Upper lobe of right lung (tissue), 1 donor: ENCODE data around the gene MIA2. TPM values are rescaled to one million over a fixed set of nuclear protein-coding genes. Genes with fewer than 3 reads are reported as not detected.

ENCODE experiments used
- ATAC-seq: fragments of 200-7000 bp; cut with Tn5 transposase; one replicate; pipeline ENCODE4 v1.9.1; 2020; ENCODE audit warnings: mild to moderate bottlenecking, moderate library complexity
- DNase-seq: peaks from one replicate; pipeline ENCODE4 v3.0.0-alpha.2; 2020
- H3K27ac ChIP-seq: fragments of 200-600 bp; one replicate; pipeline ENCODE4 v1.8.0; 2022
- H3K27me3 ChIP-seq: fragments of 200-600 bp; one replicate; pipeline ENCODE4 v1.8.0; 2022; ENCODE audit warnings: mild to moderate bottlenecking
- H3K36me3 ChIP-seq: fragments of 200-600 bp; one replicate; pipeline ENCODE4 v1.8.0; 2022
- H3K4me1 ChIP-seq: fragments of 200-600 bp; one replicate; pipeline ENCODE4 v1.8.0; 2022
- H3K4me3 ChIP-seq: fragments of 200-600 bp; one replicate; pipeline ENCODE4 v1.8.0; 2022; ENCODE audit warnings: mild to moderate bottlenecking
- H3K9me3 ChIP-seq: fragments of 200-600 bp; one replicate; pipeline ENCODE4 v1.8.0; 2022
- intact Hi-C: fragments of 100-400 bp; cut with DNase I; formaldehyde crosslinking; loops from one replicate; pipeline ENCODE4 v1.11.0; 2022
- total RNA-seq: library from RNA; stranded (reverse); fragmentation: NEBNext Ultra II Directional; extraction: Animal tissue kit (Norgen Biotek cat#: 25700); gene quantifications from one replicate; pipeline ENCODE4 v1.2.1, GENCODE V29; 2021
- TF ChIP-seq, protein P1 (sequence below): fragments of 200-600 bp; IDR thresholded peaks from one replicate; pipeline ENCODE4 v1.8.0; 2022; ENCODE audit warnings: antibody characterized with exemption
- donor health status: DM: no; HTN: yes; CAD: no; lungs with severe emphysema.

MIA2 gene
- total RNA-seq, 1 donor from 2014 or later: 33.8 TPM

DNA sequence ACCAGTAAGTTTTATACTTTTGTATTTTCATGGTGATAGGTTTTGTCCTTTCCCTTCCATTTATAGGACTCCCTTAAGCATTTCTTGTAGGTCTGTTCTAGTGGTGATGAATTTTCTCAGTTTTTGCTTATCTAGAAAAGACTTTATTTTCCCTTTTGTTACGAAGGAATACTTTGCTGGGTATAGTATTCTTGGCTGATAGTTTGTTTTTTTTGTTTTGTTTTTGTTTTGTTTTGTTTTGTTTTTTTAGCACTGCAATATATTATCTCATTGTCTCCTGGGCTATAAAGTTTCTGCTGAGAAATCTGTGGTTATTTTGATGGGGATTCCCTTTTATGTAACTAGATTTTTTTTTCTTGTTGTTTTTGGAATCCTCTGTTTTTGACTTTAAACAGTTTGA is 130.8 kb downstream of the MIA2 start:
- intact Hi-C loops: no loop called here
- TF ChIP-seq, protein P1, sequence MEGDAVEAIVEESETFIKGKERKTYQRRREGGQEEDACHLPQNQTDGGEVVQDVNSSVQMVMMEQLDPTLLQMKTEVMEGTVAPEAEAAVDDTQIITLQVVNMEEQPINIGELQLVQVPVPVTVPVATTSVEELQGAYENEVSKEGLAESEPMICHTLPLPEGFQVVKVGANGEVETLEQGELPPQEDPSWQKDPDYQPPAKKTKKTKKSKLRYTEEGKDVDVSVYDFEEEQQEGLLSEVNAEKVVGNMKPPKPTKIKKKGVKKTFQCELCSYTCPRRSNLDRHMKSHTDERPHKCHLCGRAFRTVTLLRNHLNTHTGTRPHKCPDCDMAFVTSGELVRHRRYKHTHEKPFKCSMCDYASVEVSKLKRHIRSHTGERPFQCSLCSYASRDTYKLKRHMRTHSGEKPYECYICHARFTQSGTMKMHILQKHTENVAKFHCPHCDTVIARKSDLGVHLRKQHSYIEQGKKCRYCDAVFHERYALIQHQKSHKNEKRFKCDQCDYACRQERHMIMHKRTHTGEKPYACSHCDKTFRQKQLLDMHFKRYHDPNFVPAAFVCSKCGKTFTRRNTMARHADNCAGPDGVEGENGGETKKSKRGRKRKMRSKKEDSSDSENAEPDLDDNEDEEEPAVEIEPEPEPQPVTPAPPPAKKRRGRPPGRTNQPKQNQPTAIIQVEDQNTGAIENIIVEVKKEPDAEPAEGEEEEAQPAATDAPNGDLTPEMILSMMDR: no peak
- no peak for ATAC-seq

DNA sequence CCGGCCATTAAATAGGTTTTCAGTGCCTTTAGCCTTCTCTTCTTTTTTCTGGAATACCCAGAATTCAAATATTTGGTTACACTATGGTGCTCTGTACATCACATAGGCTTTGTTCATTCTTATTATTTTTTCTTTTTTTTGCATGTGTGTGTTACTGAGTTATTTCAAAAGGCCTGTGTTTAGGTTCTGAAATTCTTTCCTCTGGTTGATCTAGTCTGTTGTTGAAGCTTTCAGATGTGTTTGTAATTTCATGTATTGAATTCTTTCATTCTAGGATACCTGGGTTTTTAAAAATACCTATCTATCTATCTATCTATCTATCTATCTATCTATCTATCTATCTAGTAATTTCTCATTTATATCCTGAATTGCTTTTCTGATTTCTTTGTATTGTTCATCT is 131.6 kb downstream of the MIA2 start:
- Histone ChIP-seq H3K27me3 (no peaks in the 10 kb centered on the region), H3K36me3 (peaks cover 6% of the 10 kb centered on the region), H3K4me1 (no peaks in the 10 kb centered on the region), H3K4me3 (no peak overlapping the region), H3K9me3 (peaks cover 11% of the 10 kb centered on the region), H3K27ac (no peak overlapping the region)
- TF ChIP-seq, protein P1: no peak
- intact Hi-C loops: no loop called here
- no peak for ATAC-seq
- DNase-seq: no peak

More for the DNA sequence above, 130.8 kb downstream of the MIA2 start:
- DNase-seq: no peak
- H3K9me3 ChIP-seq: peaks cover 11% of the 10 kb centered on the region
- no peaks in the 10 kb centered on the region for H3K27me3 ChIP-seq
- no peak overlapping the region for H3K4me3 ChIP-seq
- H3K36me3 ChIP-seq: no peaks in the 10 kb centered on the region
- no peak overlapping the region for H3K27ac ChIP-seq
- no peaks in the 10 kb centered on the region for H3K4me1 ChIP-seq

DNA sequence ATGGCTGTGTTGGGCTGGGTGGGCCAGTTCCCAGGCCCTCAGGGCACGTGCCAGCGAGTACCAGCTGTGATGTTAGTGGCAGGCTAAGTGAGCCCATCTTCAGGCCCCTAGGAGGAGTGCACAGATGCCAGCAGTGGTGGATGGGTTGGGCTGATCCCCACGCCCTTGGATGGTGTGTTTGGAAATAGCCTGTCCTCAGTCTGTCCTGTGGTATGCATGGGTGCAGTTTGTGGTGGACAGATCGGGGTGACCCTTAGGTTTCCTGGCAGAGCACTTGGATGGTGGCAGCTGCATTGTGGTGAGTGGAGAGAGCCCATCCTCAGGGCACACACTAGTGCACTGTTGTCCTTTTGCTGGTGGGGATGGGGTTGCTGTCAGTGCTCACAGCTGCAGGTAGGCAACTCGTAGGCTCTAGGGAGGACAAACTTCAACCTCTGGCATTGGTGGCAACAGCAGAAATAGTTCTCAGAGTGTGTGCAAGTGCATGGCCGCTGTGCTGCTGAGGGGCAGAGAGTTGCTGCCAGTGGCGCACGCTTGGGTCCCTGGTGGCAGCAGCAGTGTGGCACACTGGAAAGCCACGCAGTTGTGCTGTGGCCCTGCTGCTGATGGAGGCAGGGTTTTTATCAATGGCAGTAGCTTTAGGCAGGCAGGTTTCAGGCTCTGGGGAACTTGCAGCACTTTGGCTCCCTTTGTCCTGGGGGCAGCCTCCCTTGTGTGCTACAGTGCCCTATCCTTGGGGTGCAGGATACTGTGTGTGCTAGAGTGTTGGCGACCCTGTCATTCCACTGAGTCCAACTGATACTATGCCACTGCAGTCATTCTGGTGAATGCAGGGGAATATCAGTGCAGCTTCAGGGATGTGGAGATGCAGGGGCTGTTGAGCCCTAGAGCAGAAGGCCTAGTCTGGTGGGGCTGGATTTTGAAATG is 133.0 kb downstream of the MIA2 start:
- no peak for DNase-seq
- H3K4me1 ChIP-seq: no peaks in the 10 kb centered on the region
- H3K36me3 ChIP-seq: peaks cover 9% of the 10 kb centered on the region
- H3K27me3 ChIP-seq: no peaks in the 10 kb centered on the region
- peak; percentile 16 for ATAC-seq
- no peak overlapping the region for H3K27ac ChIP-seq
- peaks cover 11% of the 10 kb centered on the region for H3K9me3 ChIP-seq
- TF ChIP-seq, protein P1: no peak
- H3K4me3 ChIP-seq: no peak overlapping the region
- intact Hi-C loops: no loop called here

DNA sequence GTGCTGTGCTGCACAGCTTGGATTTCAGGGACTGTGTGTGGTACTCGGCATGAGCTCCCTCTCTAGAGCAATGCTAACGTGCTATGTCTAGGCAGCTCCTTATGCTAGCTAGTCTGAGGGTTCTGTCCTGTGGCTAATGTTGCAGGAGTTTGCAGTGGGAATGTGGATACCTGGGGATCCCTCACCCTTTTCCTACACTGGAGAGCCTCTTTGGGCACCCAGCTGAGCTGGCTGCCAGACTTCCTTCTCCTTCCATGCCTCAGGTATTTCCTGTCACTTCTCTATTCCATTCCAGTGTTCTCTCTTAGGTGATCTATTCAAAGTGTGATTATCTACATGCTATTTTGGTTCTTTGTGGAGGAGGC is 133.7 kb downstream of the MIA2 start:
- ATAC-seq: peak; percentile 20
- TF ChIP-seq, protein P1: no peak
- Histone ChIP-seq H3K4me1 (no peaks in the 10 kb centered on the region), H3K36me3 (peaks cover 9% of the 10 kb centered on the region), H3K4me3 (no peak overlapping the region), H3K9me3 (peaks cover 11% of the 10 kb centered on the region), H3K27me3 (no peaks in the 10 kb centered on the region), H3K27ac (no peak overlapping the region)
- no peak for DNase-seq
- intact Hi-C loops: no loop called here

DNA sequence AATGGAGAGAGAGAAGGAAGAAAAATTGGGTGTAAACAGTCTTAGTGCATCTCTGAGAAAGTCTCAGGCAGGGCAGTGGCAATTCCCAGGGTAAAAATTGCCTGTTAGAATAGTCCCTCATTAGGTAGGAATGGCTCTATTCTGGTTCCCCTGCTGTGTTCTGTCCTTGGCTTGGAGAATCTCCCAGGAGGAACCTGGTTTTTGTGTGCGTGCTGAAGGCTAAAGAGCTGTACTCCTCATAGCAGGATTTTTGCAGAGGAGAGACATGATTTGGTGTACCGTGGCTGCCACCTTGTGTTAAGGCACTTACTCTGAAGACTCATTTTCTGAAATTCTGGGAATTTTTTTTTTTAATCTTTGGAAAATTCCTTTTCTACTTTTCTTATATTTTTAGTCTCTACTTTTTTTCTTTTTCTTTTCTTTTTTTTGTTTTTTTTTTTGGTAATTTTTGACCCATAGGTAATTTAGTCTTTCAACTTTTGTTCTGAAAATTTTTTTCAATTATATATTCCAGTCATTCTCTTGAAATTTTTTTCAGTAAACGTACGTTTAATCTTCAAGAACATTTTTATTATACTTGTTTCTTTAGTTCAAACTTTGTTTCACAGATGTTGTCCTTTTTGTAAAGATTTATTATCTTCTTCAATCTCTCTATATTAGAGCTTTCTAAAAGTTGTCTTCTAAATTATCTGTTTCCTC is 134.7 kb downstream of the MIA2 start:
- no peak overlapping the region for H3K4me3 ChIP-seq
- no peaks in the 10 kb centered on the region for H3K4me1 ChIP-seq
- peaks cover 9% of the 10 kb centered on the region for H3K36me3 ChIP-seq
- H3K9me3 ChIP-seq: peaks cover 11% of the 10 kb centered on the region
- no peak overlapping the region for H3K27ac ChIP-seq
- intact Hi-C loops: no loop called here
- TF ChIP-seq, protein P1: peak; percentile 39
- ATAC-seq (peak; percentile 54), DNase-seq (no peak)
- H3K27me3 ChIP-seq: no peaks in the 10 kb centered on the region
